ENCODE data around the gene GABRR3. TPM values are rescaled to one million over a fixed set of nuclear protein-coding genes. Genes with fewer than 3 reads are reported as not detected.

The GABRR3 gene
- total RNA-seq, 1 donor from 2014 or later: not detected

DNA sequence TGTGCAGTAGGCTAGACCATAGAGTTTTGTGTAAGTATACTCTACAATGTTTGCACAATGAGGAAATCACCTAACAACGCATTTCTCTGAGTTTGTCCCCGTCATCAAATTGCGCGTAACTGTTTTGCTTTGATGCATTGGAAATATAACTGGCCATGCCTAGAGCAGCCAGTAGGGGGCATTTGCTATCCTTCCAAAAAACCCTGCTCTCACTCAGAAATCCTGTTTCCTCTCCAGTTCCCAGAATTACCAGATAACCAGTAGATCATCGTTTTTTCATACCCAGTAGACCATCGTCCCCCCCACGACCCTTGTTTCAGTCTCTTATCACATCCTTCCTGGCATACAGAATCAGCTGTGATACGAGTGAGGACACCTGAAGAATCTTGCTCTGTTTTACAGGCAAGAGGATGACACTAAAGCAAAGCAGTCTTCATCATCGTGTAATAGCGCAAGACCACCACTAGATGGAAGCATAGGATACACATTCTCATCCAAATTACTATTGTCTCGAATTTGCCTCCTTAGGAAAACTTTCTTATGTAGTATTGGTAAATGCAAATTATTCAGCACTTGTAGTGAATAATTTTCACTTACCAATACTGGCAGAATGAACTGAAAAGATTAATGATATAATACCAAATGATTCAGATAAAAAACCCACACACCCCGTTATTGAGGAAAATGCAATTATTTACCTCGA, 4.4 kb upstream of the GABRR3 start:
- Histone ChIP-seq H3K9me3 (replicated peaks) (peaks cover 17% of the 10 kb centered on the region), H3K27me3 (ENCODE audit: low read depth) (peaks cover 39% of the 10 kb centered on the region), H3K4me3 (peak overlapping the region; percentile 44), H3K4me1 (peaks cover 5% of the 10 kb centered on the region), H3K27ac (replicated peaks) (no peak overlapping the region), H3K36me3 (no peaks in the 10 kb centered on the region)
- intact Hi-C loops (cut with micrococcal nuclease): loop anchor here (5.0 kb wide), 1 partner anchor 288 kb away; no protein-coding TSS in a partner anchor
- DNase-seq: peak; percentile 14
- TF ChIP-seq, protein P1, sequence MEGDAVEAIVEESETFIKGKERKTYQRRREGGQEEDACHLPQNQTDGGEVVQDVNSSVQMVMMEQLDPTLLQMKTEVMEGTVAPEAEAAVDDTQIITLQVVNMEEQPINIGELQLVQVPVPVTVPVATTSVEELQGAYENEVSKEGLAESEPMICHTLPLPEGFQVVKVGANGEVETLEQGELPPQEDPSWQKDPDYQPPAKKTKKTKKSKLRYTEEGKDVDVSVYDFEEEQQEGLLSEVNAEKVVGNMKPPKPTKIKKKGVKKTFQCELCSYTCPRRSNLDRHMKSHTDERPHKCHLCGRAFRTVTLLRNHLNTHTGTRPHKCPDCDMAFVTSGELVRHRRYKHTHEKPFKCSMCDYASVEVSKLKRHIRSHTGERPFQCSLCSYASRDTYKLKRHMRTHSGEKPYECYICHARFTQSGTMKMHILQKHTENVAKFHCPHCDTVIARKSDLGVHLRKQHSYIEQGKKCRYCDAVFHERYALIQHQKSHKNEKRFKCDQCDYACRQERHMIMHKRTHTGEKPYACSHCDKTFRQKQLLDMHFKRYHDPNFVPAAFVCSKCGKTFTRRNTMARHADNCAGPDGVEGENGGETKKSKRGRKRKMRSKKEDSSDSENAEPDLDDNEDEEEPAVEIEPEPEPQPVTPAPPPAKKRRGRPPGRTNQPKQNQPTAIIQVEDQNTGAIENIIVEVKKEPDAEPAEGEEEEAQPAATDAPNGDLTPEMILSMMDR (IDR thresholded peaks at IDR 0.05; ENCODE audit: borderline replicate concordance): peak; percentile 88

DNA sequence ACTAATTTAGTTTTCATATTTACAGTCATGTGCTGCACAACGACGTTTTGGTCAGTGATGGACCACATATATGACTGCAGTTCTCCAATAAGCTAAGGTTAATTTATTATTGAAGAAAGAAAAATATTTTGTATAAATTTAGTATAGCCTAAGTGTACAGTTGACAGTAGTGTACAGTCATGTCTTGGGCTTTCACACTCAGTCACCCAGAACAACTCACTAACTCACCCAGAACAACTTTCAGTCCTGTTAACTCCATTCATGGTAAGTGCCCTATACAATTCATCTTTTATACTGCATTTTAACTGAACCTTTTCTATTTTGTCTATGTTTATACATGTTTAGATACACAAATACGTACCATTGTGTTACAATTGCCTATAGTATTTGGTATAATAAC, 3.8 kb upstream of the GABRR3 start:
- TF ChIP-seq, protein P1 (IDR thresholded peaks at IDR 0.05; ENCODE audit: borderline replicate concordance): no peak
- Histone ChIP-seq H3K27ac (replicated peaks) (no peak overlapping the region), H3K27me3 (ENCODE audit: low read depth) (peaks cover 43% of the 10 kb centered on the region), H3K4me1 (peaks cover 5% of the 10 kb centered on the region), H3K36me3 (no peaks in the 10 kb centered on the region), H3K9me3 (replicated peaks) (peaks cover 17% of the 10 kb centered on the region), H3K4me3 (no peak overlapping the region)
- intact Hi-C loops (cut with micrococcal nuclease): no loop called here
- DNase-seq: no peak

DNA sequence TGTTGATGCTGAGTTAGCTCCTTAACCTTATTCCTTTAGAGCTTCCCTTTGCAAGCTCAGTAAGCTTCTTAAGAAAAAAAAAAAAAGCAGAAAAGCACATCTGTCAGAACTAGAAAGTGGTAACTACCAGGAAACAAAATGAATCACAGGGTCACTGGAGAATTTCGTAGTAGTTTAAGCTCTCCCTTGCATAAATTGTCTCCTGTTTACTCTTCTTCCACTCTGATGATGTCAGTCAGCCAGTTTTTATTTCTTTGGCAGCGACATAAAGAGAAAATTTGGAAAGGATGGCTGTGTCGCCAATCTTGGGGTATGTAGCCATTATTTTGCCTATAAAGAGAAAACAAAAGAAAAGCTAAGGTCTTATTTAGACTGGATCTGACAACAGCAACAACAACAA, 3.2 kb upstream of the GABRR3 start:
- intact Hi-C loops (cut with micrococcal nuclease): no loop called here
- no peak for DNase-seq
- peaks cover 5% of the 10 kb centered on the region for H3K4me1 ChIP-seq
- no peaks in the 10 kb centered on the region for H3K36me3 ChIP-seq
- H3K27ac ChIP-seq (replicated peaks): no peak overlapping the region
- no peak overlapping the region for H3K4me3 ChIP-seq
- H3K27me3 ChIP-seq (ENCODE audit: low read depth): peaks cover 49% of the 10 kb centered on the region
- TF ChIP-seq, protein P1 (IDR thresholded peaks at IDR 0.05; ENCODE audit: borderline replicate concordance): no peak
- H3K9me3 ChIP-seq (replicated peaks): peaks cover 17% of the 10 kb centered on the region

DNA sequence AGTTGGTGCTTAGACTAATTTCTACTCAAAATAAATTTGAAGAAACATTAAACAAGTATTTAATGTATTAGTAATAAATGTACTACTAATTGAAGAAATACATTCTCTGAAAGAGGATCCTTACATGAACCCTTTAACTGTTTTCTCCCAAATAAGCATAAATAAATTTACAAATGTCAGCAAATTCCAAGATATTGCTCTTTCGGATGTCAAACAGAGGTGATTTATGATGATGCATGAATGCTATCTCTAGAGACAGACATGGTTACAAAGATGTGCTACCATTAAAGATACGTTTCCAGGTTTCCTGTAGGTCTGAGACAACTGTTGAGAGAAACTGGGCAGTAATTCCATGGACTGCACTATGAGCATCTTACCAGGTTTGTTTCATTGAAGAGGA, 629 bp downstream of the GABRR3 start:
- no peak overlapping the region for H3K27ac ChIP-seq (replicated peaks)
- H3K9me3 ChIP-seq (replicated peaks): no peaks in the 10 kb centered on the region
- intact Hi-C loops (cut with micrococcal nuclease): no loop called here

DNA sequence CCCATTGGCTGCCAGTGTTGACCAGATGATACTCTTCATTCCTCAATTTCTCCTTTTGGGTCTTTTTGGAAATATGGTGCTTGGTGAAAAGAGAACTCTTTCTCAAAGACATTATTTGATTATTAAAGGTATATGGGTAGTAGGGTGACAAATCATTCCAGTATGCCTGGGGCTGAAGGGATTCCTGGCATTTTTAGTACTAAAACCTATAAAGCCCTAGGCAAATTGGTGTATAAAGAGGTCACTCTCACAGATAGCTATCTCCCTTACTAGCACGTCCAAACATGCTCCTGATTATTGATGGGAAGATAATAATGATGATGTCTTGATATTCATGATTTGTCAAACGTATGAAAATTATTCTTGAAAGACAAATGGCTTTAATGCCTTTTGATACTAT, 1.1 kb downstream of the GABRR3 start:
- Histone ChIP-seq H3K9me3 (replicated peaks) (no peaks in the 10 kb centered on the region), H3K4me1 (no peaks in the 10 kb centered on the region), H3K27ac (replicated peaks) (no peak overlapping the region), H3K27me3 (ENCODE audit: low read depth) (peaks cover 48% of the 10 kb centered on the region), H3K4me3 (no peak overlapping the region), H3K36me3 (no peaks in the 10 kb centered on the region)
- TF ChIP-seq, protein P1 (IDR thresholded peaks at IDR 0.05; ENCODE audit: borderline replicate concordance): no peak
- DNase-seq: no peak
- intact Hi-C loops (cut with micrococcal nuclease): no loop called here

More for the DNA sequence above, 629 bp downstream of the GABRR3 start:
- Histone ChIP-seq H3K36me3 (no peaks in the 10 kb centered on the region), H3K27me3 (ENCODE audit: low read depth) (peaks cover 48% of the 10 kb centered on the region), H3K4me3 (no peak overlapping the region), H3K4me1 (peaks cover 4% of the 10 kb centered on the region)
- no peak for DNase-seq
- TF ChIP-seq, protein P1 (IDR thresholded peaks at IDR 0.05; ENCODE audit: borderline replicate concordance): no peak

Measured in left ventricle myocardium inferior (tissue), 1 donor.